ENCODE results near the gene CSTF2T. TPM values are rescaled to one million over a fixed set of nuclear protein-coding genes. Genes with fewer than 3 reads are reported as not detected.

CSTF2T gene
- total RNA-seq, 1 experiment from 2014 or later: 22.4 TPM

DNA sequence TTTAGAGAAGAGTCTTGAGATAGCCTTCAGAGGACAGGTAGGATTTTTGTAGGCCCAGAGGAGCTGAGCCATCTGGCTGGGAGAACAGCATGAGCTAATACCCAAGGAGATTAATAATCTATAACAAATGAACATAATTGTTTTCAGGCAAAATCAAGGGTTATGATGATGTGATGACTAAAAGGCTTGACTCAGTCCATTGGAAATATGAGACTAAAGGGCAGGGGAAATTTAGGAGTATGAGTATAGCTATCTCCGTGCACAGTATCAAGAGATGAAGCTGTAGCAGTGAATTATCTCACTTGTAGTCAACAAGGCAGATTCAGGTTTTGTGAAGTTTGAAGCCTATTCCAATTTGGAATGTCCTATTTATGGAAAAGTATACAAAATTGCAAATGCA, 40.1 kb downstream of the CSTF2T start:
- intact Hi-C loops (cut with micrococcal nuclease; ENCODE audit: unreplicated experiment): no loop called here

DNA sequence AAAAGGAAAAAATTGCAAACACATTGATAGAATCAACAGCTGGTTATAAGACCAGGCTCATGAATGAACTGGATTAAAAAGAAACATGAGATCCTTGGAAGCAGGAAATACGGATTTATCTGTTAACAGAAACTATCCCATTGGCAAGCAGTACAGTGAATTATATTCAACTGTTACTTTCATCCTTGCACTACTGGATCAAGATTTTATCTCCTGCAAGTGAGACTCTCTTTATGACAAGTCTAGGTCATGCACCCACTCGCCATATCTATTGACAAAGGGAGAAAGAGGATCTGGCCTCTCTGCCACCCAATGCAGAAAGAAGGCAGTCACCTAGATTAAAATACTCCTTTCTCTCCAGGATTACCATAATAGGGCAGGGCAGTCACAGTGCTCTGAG, 41.4 kb downstream of the CSTF2T start:
- Histone ChIP-seq H3K27me3 (ENCODE audit: insufficient read depth, low read depth) (no peaks in the 10 kb centered on the region), H3K4me2 (no peak overlapping the region), H3K4me1 (replicated peaks; ENCODE audit: insufficient read depth) (no peaks in the 10 kb centered on the region), H3K4me3 (no peak overlapping the region), H3K79me2 (ENCODE audit: low read depth) (no peaks in the 10 kb centered on the region), H3K36me3 (ENCODE audit: low read depth) (no peaks in the 10 kb centered on the region), H3K27ac (no peak overlapping the region), H3K9me3 (ENCODE audit: insufficient read depth, low read depth) (no peaks in the 10 kb centered on the region), H2AFZ (no peak overlapping the region), H3K9me2 (ENCODE audit: insufficient read depth) (no peaks in the 10 kb centered on the region), H4K20me1 (ENCODE audit: insufficient read depth) (no peaks in the 10 kb centered on the region), H3F3A (ENCODE audit: insufficient read depth, low read depth) (no peaks in the 10 kb centered on the region)
- ChIA-PET POLR2A (ENCODE audit: unreplicated experiment) (no interaction called here), CTCF (no interaction called here)
- intact Hi-C loops (cut with micrococcal nuclease; ENCODE audit: unreplicated experiment): no loop called here
- BruUV-seq (replicated peaks): no TSS peak
- no peak for DNase-seq
- TF ChIP-seq, protein P1, sequence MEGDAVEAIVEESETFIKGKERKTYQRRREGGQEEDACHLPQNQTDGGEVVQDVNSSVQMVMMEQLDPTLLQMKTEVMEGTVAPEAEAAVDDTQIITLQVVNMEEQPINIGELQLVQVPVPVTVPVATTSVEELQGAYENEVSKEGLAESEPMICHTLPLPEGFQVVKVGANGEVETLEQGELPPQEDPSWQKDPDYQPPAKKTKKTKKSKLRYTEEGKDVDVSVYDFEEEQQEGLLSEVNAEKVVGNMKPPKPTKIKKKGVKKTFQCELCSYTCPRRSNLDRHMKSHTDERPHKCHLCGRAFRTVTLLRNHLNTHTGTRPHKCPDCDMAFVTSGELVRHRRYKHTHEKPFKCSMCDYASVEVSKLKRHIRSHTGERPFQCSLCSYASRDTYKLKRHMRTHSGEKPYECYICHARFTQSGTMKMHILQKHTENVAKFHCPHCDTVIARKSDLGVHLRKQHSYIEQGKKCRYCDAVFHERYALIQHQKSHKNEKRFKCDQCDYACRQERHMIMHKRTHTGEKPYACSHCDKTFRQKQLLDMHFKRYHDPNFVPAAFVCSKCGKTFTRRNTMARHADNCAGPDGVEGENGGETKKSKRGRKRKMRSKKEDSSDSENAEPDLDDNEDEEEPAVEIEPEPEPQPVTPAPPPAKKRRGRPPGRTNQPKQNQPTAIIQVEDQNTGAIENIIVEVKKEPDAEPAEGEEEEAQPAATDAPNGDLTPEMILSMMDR (conservative IDR thresholded peaks at IDR 0.05): no peak
- TF ChIP-seq EZH2 (IDR thresholded peaks at IDR 0.05; ENCODE audit: low read depth): no peak

More for the DNA sequence above, 40.1 kb downstream of the CSTF2T start:
- Histone ChIP-seq H3K4me1 (replicated peaks; ENCODE audit: insufficient read depth) (no peaks in the 10 kb centered on the region), H3F3A (ENCODE audit: insufficient read depth, low read depth) (no peaks in the 10 kb centered on the region), H3K9me2 (ENCODE audit: insufficient read depth) (no peaks in the 10 kb centered on the region), H3K9me3 (ENCODE audit: insufficient read depth, low read depth) (no peaks in the 10 kb centered on the region), H3K36me3 (ENCODE audit: low read depth) (no peaks in the 10 kb centered on the region), H2AFZ (no peak overlapping the region), H3K79me2 (ENCODE audit: low read depth) (no peaks in the 10 kb centered on the region), H3K27me3 (ENCODE audit: insufficient read depth, low read depth) (no peaks in the 10 kb centered on the region), H3K4me3 (no peak overlapping the region), H3K27ac (no peak overlapping the region), H4K20me1 (ENCODE audit: insufficient read depth) (no peaks in the 10 kb centered on the region), H3K4me2 (no peak overlapping the region)
- no peak for DNase-seq
- ChIA-PET POLR2A (ENCODE audit: unreplicated experiment) (interaction anchor here (0.6 kb wide), 1 partner anchor 20 kb away, joined by 3 read pairs; no protein-coding TSS in a partner anchor), CTCF (no interaction called here)
- TF ChIP-seq, protein P1 (conservative IDR thresholded peaks at IDR 0.05): no peak
- no peak for TF ChIP-seq EZH2 (IDR thresholded peaks at IDR 0.05; ENCODE audit: low read depth)
- BruUV-seq (replicated peaks): no TSS peak

DNA sequence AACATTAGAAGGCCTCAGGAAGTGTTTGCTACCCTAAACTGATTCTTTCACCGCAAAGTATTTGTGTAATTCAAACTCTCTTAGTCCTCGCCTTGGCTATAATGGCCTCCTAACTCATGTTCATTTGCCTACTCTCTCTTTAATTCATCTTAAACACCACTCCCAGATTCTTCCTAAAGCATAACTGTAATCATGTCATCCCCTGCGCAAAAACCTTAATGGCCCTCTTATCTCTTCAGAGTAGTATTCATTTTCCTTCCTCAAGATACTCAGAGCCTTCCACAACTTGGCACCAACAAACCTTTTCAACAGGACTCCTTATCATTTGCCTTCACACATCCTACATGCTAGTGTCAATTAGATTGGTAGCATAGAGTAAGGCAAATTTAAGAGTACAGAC, 42.9 kb downstream of the CSTF2T start:
- Histone ChIP-seq H3K79me2 (ENCODE audit: low read depth) (no peaks in the 10 kb centered on the region), H3K4me3 (no peak overlapping the region), H2AFZ (no peak overlapping the region), H3F3A (ENCODE audit: insufficient read depth, low read depth) (no peaks in the 10 kb centered on the region), H3K4me2 (no peak overlapping the region), H3K27ac (no peak overlapping the region), H4K20me1 (ENCODE audit: insufficient read depth) (no peaks in the 10 kb centered on the region), H3K9me3 (ENCODE audit: insufficient read depth, low read depth) (no peaks in the 10 kb centered on the region), H3K27me3 (ENCODE audit: insufficient read depth, low read depth) (no peaks in the 10 kb centered on the region), H3K36me3 (ENCODE audit: low read depth) (no peaks in the 10 kb centered on the region), H3K9me2 (ENCODE audit: insufficient read depth) (no peaks in the 10 kb centered on the region), H3K4me1 (replicated peaks; ENCODE audit: insufficient read depth) (no peaks in the 10 kb centered on the region)
- no TSS peak for BruUV-seq (replicated peaks)
- TF ChIP-seq EZH2 (IDR thresholded peaks at IDR 0.05; ENCODE audit: low read depth): no peak
- TF ChIP-seq, protein P1 (conservative IDR thresholded peaks at IDR 0.05): no peak
- POLR2A ChIA-PET (ENCODE audit: unreplicated experiment): no interaction called here
- intact Hi-C loops (cut with micrococcal nuclease; ENCODE audit: unreplicated experiment): no loop called here
- CTCF ChIA-PET: no interaction called here
- DNase-seq: no peak

Measured in PC-9 (cell line).